UCSD-AML1 (cell line): ENCODE data around the gene EXOSC10.
"Not testable (repeated sequence)": the region's sequence is repeated elsewhere in the genome, so short reads cannot be mapped to it uniquely, and the experiment has no call there.

ENCODE experiments used
- DNase-seq: peaks from one replicate; lab custom pipeline; 2025; ENCODE audit not compliant: unreplicated experiment; lab: John Stamatoyannopoulos, UW

The EXOSC10 gene

GRCh38 chr1:11019358-11019757 lies 80.3 kb downstream of the EXOSC10 start:
- DNase-seq: not testable (repeated sequence)
